ENCODE data around the gene HILPDA. TPM values are rescaled to one million over a fixed set of nuclear protein-coding genes. Genes with fewer than 3 reads are reported as not detected.

HILPDA gene
- total RNA-seq, 4 donors from 2014 or later = 2.6 to 9.0 (median 6.0) TPM

DNA sequence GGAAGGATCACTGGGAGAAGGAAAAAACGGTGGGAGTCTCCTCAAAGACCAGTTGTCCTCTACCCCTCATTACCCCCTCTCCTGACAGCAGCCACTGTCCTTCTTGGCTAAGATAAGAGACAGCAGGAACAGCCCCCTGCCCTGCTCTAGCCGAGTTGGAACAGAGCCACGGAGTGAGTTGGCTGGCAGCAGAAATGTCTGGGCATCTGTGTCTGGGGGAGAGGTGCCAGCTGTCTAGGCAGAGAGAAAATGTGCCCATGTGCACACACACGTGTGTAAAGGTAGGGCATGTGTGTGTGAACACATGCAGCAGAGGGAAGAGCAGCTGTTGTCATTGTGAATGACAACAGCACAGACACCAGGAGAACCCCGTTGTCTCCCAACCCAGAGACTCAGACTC lies 9.4 kb upstream of the HILPDA start:
- no peaks in the 10 kb centered on the region for H3K36me3 ChIP-seq
- no peak for DNase-seq

GRCh38 chr7:128447941-128448564 lies 7.6 kb upstream of the HILPDA start:
- H3K4me1 ChIP-seq = peaks cover 0 to 9% (median 0%) of the 10 kb centered on the region in 4 donors
- no peaks in the 10 kb centered on the region for H3K27me3 ChIP-seq
- H3K36me3 ChIP-seq = no peaks in the 10 kb centered on the region
- H3K4me3 ChIP-seq = no peak overlapping the region
- no peaks in the 10 kb centered on the region for H3K9me3 ChIP-seq
- no peak overlapping the region for H3K27ac ChIP-seq
- TF ChIP-seq POLR2A (IDR thresholded peaks at IDR 0.05) (no peak), CTCF (IDR thresholded peaks at IDR 0.05) (no peak)
- DNase-seq = no peak

More for the DNA sequence above, 9.4 kb upstream of the HILPDA start:
- peaks cover 0 to 14% (median 0%) of the 10 kb centered on the region in 4 donors for H3K4me1 ChIP-seq
- no peak for TF ChIP-seq CTCF (IDR thresholded peaks at IDR 0.05)
- no peak for TF ChIP-seq POLR2A (IDR thresholded peaks at IDR 0.05)
- H3K4me3 ChIP-seq = no peak overlapping the region
- H3K27me3 ChIP-seq = no peaks in the 10 kb centered on the region
- H3K9me3 ChIP-seq = no peaks in the 10 kb centered on the region
- no peak overlapping the region for H3K27ac ChIP-seq

GRCh38 chr7:128448751-128449302 lies 6.9 kb upstream of the HILPDA start:
- Histone ChIP-seq H3K36me3 (no peaks in the 10 kb centered on the region), H3K4me3 (no peak overlapping the region), H3K27me3 (no peaks in the 10 kb centered on the region), H3K27ac (no peak overlapping the region), H3K9me3 (no peaks in the 10 kb centered on the region), H3K4me1 (peaks cover 0 to 4% (median 0%) of the 10 kb centered on the region in 4 donors)
- TF ChIP-seq CTCF (IDR thresholded peaks at IDR 0.05) (no peak), POLR2A (IDR thresholded peaks at IDR 0.05) (no peak)
- no peak for DNase-seq

DNA sequence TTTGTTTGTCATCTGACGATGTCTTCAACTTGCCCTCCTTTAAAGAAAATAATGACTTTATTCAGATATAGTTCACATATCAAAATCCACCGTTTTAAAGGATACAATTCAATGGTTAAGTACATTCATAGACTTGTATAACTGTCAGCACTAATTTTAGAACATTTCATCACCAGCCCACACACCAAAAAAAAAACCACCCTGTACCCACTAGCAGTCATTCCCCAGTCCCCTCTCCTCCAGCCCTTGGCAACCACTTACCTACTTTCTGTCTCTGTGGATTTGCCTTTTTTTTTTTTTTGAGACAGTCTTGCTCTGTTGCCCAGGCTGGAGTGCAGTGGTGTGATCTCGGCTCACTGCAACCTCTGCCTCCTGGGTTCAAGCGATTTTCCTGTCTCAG lies 5.3 kb upstream of the HILPDA start:
- Histone ChIP-seq H3K27me3 (no peaks in the 10 kb centered on the region), H3K9me3 (no peaks in the 10 kb centered on the region), H3K36me3 (no peaks in the 10 kb centered on the region), H3K4me3 (no peak overlapping the region), H3K27ac (no peak overlapping the region), H3K4me1 (peaks cover 0 to 17% (median 0%) of the 10 kb centered on the region in 4 donors)
- TF ChIP-seq POLR2A (IDR thresholded peaks at IDR 0.05) (no peak), CTCF (IDR thresholded peaks at IDR 0.05) (no peak)
- DNase-seq = no peak

DNA sequence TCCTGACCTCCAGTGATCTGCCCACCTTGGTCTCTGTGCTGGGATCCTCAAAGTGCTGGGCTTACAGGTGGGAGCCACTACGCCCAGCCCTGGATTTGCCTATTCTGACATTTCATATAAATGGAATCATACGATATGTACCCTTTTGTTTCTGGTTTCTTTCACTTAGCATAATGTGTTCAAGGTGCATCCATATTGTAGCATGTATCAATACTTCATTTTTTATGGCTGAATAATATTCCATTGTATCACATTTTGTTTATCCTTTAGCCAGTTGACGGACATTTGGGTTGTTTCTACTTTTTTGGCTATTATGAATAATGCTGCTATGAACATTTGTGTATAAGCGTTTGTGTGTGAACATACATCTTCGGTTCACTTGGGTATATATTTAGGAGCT lies 4.8 kb upstream of the HILPDA start:
- H3K9me3 ChIP-seq = no peaks in the 10 kb centered on the region
- no peak overlapping the region for H3K4me3 ChIP-seq
- no peaks in the 10 kb centered on the region for H3K27me3 ChIP-seq
- H3K36me3 ChIP-seq = no peaks in the 10 kb centered on the region
- no peak for TF ChIP-seq CTCF (IDR thresholded peaks at IDR 0.05)
- TF ChIP-seq POLR2A (IDR thresholded peaks at IDR 0.05) = no peak
- H3K4me1 ChIP-seq = peaks cover 0 to 17% (median under 1%) of the 10 kb centered on the region in 4 donors
- no peak for DNase-seq
- no peak overlapping the region for H3K27ac ChIP-seq
